ENCODE data around the gene EML4.

EML4 gene

GRCh38 chr2:42304059-42304713, 135.0 kb downstream of the EML4 start:
- Histone ChIP-seq H3K4me3 (ENCODE audit: low read length in 2 of 2) (no peak overlapping the region), H3K4me1 (ENCODE audit: control insufficient read depth, insufficient read depth, low read length) (no peaks in the 10 kb centered on the region), H3K9ac (ENCODE audit: low read length in 2 of 2) (no peak overlapping the region), H3K9me3 (ENCODE audit: control insufficient read depth in 2 of 2, low read length in 2 of 2) (no peaks in the 10 kb centered on the region), H3K27ac (ENCODE audit: low read length) (no peak overlapping the region), H3K36me3 (ENCODE audit: control insufficient read depth in 2 of 2, insufficient read depth in 2 of 2, low read length in 2 of 2) (peaks cover 6 to 14% of the 10 kb centered on the region in 2 donors), H3K27me3 (ENCODE audit: control insufficient read depth in 1 of 2, insufficient read depth in 2 of 2, low read length in 2 of 2) (no peaks in the 10 kb centered on the region)

- no peak overlapping the region for H3K27ac ChIP-seq (ENCODE audit: low read length)
- H3K36me3 ChIP-seq (ENCODE audit: control insufficient read depth in 2 of 2, insufficient read depth in 2 of 2, low read length in 2 of 2): peaks cover 6 to 14% of the 10 kb centered on the region in 2 donors
Measured at GRCh38 chr2:42307180-42307579, 138.0 kb downstream of the EML4 start.

GRCh38 chr2:42309366-42309765, 140.2 kb downstream of the EML4 start:
- no peaks in the 10 kb centered on the region for H3K27me3 ChIP-seq (ENCODE audit: control insufficient read depth in 1 of 2, insufficient read depth in 2 of 2, low read length in 2 of 2)
- no peak overlapping the region for H3K4me3 ChIP-seq (ENCODE audit: low read length in 2 of 2)
- H3K9me3 ChIP-seq (ENCODE audit: control insufficient read depth in 2 of 2, low read length in 2 of 2): no peaks in the 10 kb centered on the region
- H3K36me3 ChIP-seq (ENCODE audit: control insufficient read depth in 2 of 2, insufficient read depth in 2 of 2, low read length in 2 of 2): peaks cover 0 to 3% of the 10 kb centered on the region in 2 donors
- H3K27ac ChIP-seq (ENCODE audit: low read length): no peak overlapping the region
- H3K4me1 ChIP-seq (ENCODE audit: control insufficient read depth, insufficient read depth, low read length): no peaks in the 10 kb centered on the region
- no peak overlapping the region for H3K9ac ChIP-seq (ENCODE audit: low read length in 2 of 2)

More at GRCh38 chr2:42307180-42307579, 138.0 kb downstream of the EML4 start:
- Histone ChIP-seq H3K9ac (ENCODE audit: low read length in 2 of 2) (no peak overlapping the region), H3K27me3 (ENCODE audit: control insufficient read depth in 1 of 2, insufficient read depth in 2 of 2, low read length in 2 of 2) (no peaks in the 10 kb centered on the region), H3K4me3 (ENCODE audit: low read length in 2 of 2) (no peak overlapping the region), H3K9me3 (ENCODE audit: control insufficient read depth in 2 of 2, low read length in 2 of 2) (no peaks in the 10 kb centered on the region), H3K4me1 (ENCODE audit: control insufficient read depth, insufficient read depth, low read length) (no peaks in the 10 kb centered on the region)

- no peak overlapping the region for H3K27ac ChIP-seq (ENCODE audit: low read length)
Measured at GRCh38 chr2:42310007-42310515, 140.9 kb downstream of the EML4 start.

GRCh38 chr2:42312106-42312505, 143.0 kb downstream of the EML4 start:
- Histone ChIP-seq H3K27ac (ENCODE audit: low read length) (no peak overlapping the region), H3K36me3 (ENCODE audit: control insufficient read depth in 2 of 2, insufficient read depth in 2 of 2, low read length in 2 of 2) (peaks cover 0 to 3% of the 10 kb centered on the region in 2 donors), H3K9me3 (ENCODE audit: control insufficient read depth in 2 of 2, low read length in 2 of 2) (no peaks in the 10 kb centered on the region), H3K27me3 (ENCODE audit: control insufficient read depth in 1 of 2, insufficient read depth in 2 of 2, low read length in 2 of 2) (no peaks in the 10 kb centered on the region), H3K4me3 (ENCODE audit: low read length in 2 of 2) (no peak overlapping the region), H3K4me1 (ENCODE audit: control insufficient read depth, insufficient read depth, low read length) (no peaks in the 10 kb centered on the region), H3K9ac (ENCODE audit: low read length in 2 of 2) (no peak overlapping the region)

More at GRCh38 chr2:42310007-42310515, 140.9 kb downstream of the EML4 start:
- Histone ChIP-seq H3K27me3 (ENCODE audit: control insufficient read depth in 1 of 2, insufficient read depth in 2 of 2, low read length in 2 of 2) (no peaks in the 10 kb centered on the region), H3K9ac (ENCODE audit: low read length in 2 of 2) (no peak overlapping the region), H3K4me1 (ENCODE audit: control insufficient read depth, insufficient read depth, low read length) (no peaks in the 10 kb centered on the region), H3K36me3 (ENCODE audit: control insufficient read depth in 2 of 2, insufficient read depth in 2 of 2, low read length in 2 of 2) (no peaks in the 10 kb centered on the region), H3K4me3 (ENCODE audit: low read length in 2 of 2) (no peak overlapping the region), H3K9me3 (ENCODE audit: control insufficient read depth in 2 of 2, low read length in 2 of 2) (no peaks in the 10 kb centered on the region)

- H3K4me1 ChIP-seq (ENCODE audit: control insufficient read depth, insufficient read depth, low read length): no peaks in the 10 kb centered on the region
- no peak overlapping the region for H3K27ac ChIP-seq (ENCODE audit: low read length)
- H3K9me3 ChIP-seq (ENCODE audit: control insufficient read depth in 2 of 2, low read length in 2 of 2): no peaks in the 10 kb centered on the region
- H3K27me3 ChIP-seq (ENCODE audit: control insufficient read depth in 1 of 2, insufficient read depth in 2 of 2, low read length in 2 of 2): no peaks in the 10 kb centered on the region
- no peak overlapping the region for H3K9ac ChIP-seq (ENCODE audit: low read length in 2 of 2)
- H3K36me3 ChIP-seq (ENCODE audit: control insufficient read depth in 2 of 2, insufficient read depth in 2 of 2, low read length in 2 of 2): peaks cover 3% of the 10 kb centered on the region in 2 donors
- H3K4me3 ChIP-seq (ENCODE audit: low read length in 2 of 2): no peak overlapping the region
Measured at GRCh38 chr2:42314892-42315468, 145.8 kb downstream of the EML4 start.

GRCh38 chr2:42315844-42316470, 146.8 kb downstream of the EML4 start:
- H3K9me3 ChIP-seq (ENCODE audit: control insufficient read depth in 2 of 2, low read length in 2 of 2): no peaks in the 10 kb centered on the region

GRCh38 chr2:42316910-42317309, 147.8 kb downstream of the EML4 start:
- Histone ChIP-seq H3K36me3 (ENCODE audit: control insufficient read depth in 2 of 2, insufficient read depth in 2 of 2, low read length in 2 of 2) (peaks cover 3% of the 10 kb centered on the region in 2 donors), H3K27ac (ENCODE audit: low read length) (no peak overlapping the region), H3K4me1 (ENCODE audit: control insufficient read depth, insufficient read depth, low read length) (no peaks in the 10 kb centered on the region), H3K9ac (ENCODE audit: low read length in 2 of 2) (no peak overlapping the region), H3K4me3 (ENCODE audit: low read length in 2 of 2) (no peak overlapping the region), H3K9me3 (ENCODE audit: control insufficient read depth in 2 of 2, low read length in 2 of 2) (no peaks in the 10 kb centered on the region), H3K27me3 (ENCODE audit: control insufficient read depth in 1 of 2, insufficient read depth in 2 of 2, low read length in 2 of 2) (no peaks in the 10 kb centered on the region)

More at GRCh38 chr2:42315844-42316470, 146.8 kb downstream of the EML4 start:
- H3K27me3 ChIP-seq (ENCODE audit: control insufficient read depth in 1 of 2, insufficient read depth in 2 of 2, low read length in 2 of 2): no peaks in the 10 kb centered on the region
- H3K4me1 ChIP-seq (ENCODE audit: control insufficient read depth, insufficient read depth, low read length): no peaks in the 10 kb centered on the region
- H3K4me3 ChIP-seq (ENCODE audit: low read length in 2 of 2): no peak overlapping the region
- no peak overlapping the region for H3K9ac ChIP-seq (ENCODE audit: low read length in 2 of 2)
- H3K36me3 ChIP-seq (ENCODE audit: control insufficient read depth in 2 of 2, insufficient read depth in 2 of 2, low read length in 2 of 2): peaks cover 3% of the 10 kb centered on the region in 2 donors
- H3K27ac ChIP-seq (ENCODE audit: low read length): no peak overlapping the region

- Histone ChIP-seq H3K27me3 (ENCODE audit: control insufficient read depth in 1 of 2, insufficient read depth in 2 of 2, low read length in 2 of 2) (no peaks in the 10 kb centered on the region), H3K27ac (ENCODE audit: low read length) (no peak overlapping the region), H3K4me3 (ENCODE audit: low read length in 2 of 2) (no peak overlapping the region), H3K9me3 (ENCODE audit: control insufficient read depth in 2 of 2, low read length in 2 of 2) (no peaks in the 10 kb centered on the region), H3K4me1 (ENCODE audit: control insufficient read depth, insufficient read depth, low read length) (no peaks in the 10 kb centered on the region), H3K36me3 (ENCODE audit: control insufficient read depth in 2 of 2, insufficient read depth in 2 of 2, low read length in 2 of 2) (peaks cover 3% of the 10 kb centered on the region in 2 donors), H3K9ac (ENCODE audit: low read length in 2 of 2) (no peak overlapping the region)
Measured at GRCh38 chr2:42317486-42317885, 148.3 kb downstream of the EML4 start.

GRCh38 chr2:42317945-42318344, 148.8 kb downstream of the EML4 start:
- H3K27me3 ChIP-seq (ENCODE audit: control insufficient read depth in 1 of 2, insufficient read depth in 2 of 2, low read length in 2 of 2): no peaks in the 10 kb centered on the region
- no peaks in the 10 kb centered on the region for H3K4me1 ChIP-seq (ENCODE audit: control insufficient read depth, insufficient read depth, low read length)
- no peak overlapping the region for H3K4me3 ChIP-seq (ENCODE audit: low read length in 2 of 2)
- H3K27ac ChIP-seq (ENCODE audit: low read length): no peak overlapping the region
- H3K9me3 ChIP-seq (ENCODE audit: control insufficient read depth in 2 of 2, low read length in 2 of 2): no peaks in the 10 kb centered on the region
- H3K36me3 ChIP-seq (ENCODE audit: control insufficient read depth in 2 of 2, insufficient read depth in 2 of 2, low read length in 2 of 2): peaks cover 3% of the 10 kb centered on the region in 2 donors
- no peak overlapping the region for H3K9ac ChIP-seq (ENCODE audit: low read length in 2 of 2)

Data from stomach smooth muscle (tissue), 2 donors.